GM21526 (cell line): ENCODE measurements around the gene RUNX3.

ENCODE experiments used
- ATAC-seq: cut with Tn5 transposase; IDR thresholded peaks from one replicate; pipeline ENCODE4 v1.9.1; 2021; ENCODE audit warnings: moderate library complexity; ENCODE audit not compliant: unreplicated experiment, low FRiP score

RUNX3 gene

DNA sequence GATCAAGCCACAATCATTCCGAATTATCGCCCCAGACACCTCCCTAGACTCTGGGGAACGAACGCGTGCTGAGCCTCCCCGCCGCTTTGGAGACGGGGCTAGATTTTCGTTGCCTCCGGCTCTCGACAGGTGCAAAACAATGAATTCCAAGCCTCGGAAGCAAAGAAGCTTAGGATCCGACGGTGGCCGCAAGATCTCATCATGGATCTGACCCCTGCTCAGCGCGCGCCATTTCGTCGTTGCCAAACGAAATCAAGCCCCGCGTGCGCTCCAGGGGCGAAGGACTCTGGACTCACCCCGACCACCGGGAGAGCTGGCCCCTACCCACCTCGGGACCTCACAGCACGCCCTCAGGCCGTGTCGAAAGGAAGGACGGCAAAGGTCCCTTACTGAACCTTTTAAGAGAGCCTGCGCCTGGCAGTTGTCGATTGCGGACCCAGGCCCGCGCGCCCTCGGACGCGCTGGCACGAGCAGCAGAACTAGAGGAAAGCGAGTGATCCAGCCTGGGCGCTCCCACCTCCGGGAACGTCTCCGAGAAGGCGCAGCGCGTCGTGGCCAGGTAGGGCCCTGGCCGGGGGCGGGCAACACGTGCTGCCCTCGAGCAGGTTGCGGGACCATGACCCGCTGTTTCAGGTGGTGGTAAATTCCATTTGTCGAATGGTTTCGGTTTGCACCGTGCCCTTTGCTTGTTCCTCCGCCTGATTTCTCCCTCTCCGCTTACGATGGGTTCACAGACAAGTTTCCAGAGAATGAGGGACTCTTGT, 1.6 kb upstream of the RUNX3 start:
- no peak for ATAC-seq

DNA sequence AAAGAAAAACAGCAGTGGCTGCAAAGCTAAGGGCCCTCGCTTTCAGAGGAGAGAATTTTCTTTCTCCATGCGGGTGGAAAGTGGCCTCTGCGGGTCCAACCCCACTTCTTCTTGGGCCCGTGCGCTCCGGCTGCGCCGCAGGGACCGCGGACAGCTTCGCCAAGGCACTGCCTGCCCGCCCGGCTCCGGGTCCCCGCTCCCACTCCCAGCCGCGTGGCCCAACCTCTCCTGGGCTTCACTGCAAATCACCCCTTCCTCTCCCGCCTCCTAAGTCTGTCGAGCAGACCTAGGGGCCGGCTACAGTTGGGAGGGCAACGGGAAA, 1.0 kb upstream of the RUNX3 start:
- no peak for ATAC-seq

- ATAC-seq: peak; percentile 5
Measured at GRCh38 chr1:24929398-24930259, 447 bp downstream of the RUNX3 start.

- ATAC-seq: no peak
Measured at GRCh38 chr1:24928689-24929397, 1.2 kb downstream of the RUNX3 start.

DNA sequence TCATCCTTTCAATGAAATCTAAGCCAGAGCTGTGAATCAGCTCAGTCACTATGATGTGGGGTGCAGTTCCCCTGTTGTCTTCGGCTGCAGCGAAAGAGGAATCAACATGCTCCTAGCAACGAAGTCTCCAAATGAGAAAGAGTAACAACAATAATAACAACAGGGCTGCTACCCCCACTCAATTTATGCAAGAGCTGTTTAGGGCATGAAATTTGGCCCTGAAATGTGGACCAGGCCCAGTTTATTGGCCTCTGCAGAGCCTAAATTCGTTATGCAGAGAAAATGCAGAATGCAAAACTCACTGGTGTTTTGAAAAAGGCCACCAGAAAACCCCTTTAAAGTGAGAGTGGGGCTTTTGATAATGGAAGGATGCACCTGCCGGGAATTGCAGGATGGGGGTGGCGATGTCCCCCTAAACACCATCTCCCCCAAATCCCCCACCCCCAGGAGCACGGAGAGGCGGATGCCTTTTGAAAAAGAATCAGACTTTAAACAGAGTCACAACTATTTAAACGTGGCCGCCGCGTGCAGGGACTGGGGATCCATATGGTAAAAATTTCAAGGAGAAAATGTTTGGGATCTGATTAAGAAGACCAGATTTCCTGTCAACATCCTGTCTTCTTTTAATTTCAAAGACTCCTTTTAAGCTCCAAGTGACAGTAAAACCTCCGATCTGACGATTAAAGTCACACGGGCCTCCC, 1.9 kb downstream of the RUNX3 start:
- no peak for ATAC-seq

- no peak for ATAC-seq
Measured at GRCh38 chr1:24927473-24927872, 2.6 kb downstream of the RUNX3 start.

GRCh38 chr1:24926563-24927249, 3.4 kb downstream of the RUNX3 start:
- ATAC-seq: no peak

GRCh38 chr1:24925963-24926362, 4.1 kb downstream of the RUNX3 start:
- no peak for ATAC-seq

- ATAC-seq: no peak
Measured at GRCh38 chr1:24925082-24925779, 4.8 kb downstream of the RUNX3 start.

GRCh38 chr1:24923485-24924113, 6.5 kb downstream of the RUNX3 start:
- no peak for ATAC-seq

DNA sequence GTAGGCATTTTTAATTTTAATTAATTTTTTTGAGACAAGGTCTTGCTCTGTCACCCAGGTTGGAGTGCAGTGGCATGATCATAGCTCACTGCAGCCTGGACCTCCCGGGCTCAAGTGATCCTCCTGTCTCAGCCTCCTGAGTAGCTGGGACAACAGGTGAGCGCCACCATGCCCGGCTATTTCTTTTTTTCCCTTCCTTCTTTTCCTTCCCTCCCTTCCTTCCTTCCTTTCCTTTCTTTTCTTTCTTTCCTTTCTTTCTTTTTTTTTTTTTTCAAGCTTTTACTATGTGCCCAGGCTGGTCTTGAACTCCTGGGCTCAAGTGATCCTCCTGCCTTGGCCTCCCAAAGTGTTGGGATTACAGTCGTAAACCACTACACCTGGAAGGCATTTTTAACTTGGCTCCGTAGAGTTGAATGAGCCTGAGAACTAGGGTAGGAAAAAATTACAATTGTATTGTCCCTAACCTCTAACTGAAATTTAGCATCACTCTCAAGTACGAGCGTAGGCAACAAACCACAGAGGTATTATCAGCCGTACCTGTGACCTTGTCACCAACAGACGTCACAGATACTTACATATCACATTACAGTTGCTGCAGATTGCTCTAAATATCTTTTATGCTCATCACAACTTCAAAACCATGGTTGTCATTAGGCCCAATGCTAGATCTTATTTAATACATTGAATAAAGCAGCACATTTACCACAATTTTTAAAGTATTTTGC, 8.0 kb downstream of the RUNX3 start:
- ATAC-seq: no peak

- no peak for ATAC-seq
Measured at GRCh38 chr1:24921412-24921811, 8.7 kb downstream of the RUNX3 start.

- no peak for ATAC-seq
Measured at GRCh38 chr1:24920533-24920925, 9.5 kb downstream of the RUNX3 start.

GRCh38 chr1:24919791-24920532, 10.1 kb downstream of the RUNX3 start:
- no peak for ATAC-seq

DNA sequence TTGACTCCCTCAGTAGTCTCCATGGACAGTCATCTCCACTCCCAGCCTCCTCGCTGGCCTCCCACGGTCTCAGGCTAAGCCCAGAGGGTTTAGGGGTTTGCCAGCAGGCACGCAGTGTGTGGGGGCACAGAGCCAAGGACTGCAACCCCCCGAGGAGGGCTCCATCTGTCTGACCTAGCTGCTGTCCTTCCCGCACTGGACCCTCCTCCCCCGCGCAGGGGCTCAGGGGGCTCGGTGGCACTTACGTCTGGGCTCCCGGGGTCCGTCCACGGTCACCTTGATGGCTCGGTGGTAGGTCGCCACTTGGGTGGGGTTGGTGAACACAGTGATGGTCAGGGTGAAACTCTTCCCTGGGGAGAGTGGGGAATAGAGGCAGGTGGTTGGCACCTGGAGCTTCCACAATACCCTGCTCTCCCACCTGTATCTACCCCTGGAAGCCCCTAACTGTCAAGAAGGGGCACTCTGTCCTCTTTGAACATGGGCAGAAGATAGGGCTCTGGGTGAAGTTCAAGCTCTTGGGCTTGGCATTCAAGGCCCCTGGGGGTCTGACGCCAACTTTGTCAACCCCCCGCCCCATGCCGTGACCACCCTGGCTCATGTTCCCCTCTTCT, 11.0 kb downstream of the RUNX3 start:
- no peak for ATAC-seq

DNA sequence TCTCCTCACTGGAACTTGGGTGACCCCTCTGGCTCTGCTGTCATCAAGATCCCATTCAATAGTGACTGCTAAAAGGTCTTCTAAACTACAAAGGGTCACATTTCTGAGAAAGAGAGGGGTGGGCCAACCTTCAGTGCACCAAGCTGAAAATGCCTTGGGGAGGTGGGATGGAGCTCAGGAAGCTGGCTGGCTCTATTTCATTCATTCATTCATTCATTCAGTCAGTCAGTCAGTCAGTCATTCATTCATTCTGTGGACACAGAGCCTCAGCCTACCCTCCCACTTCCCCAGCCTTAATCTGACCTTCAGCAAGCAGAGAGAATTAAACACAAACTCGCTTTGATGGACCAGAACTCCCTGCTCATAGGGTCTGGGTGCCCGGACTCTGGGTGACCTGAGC, 11.7 kb downstream of the RUNX3 start:
- ATAC-seq: no peak

- no peak for ATAC-seq
Measured at GRCh38 chr1:24917327-24918074, 12.6 kb downstream of the RUNX3 start.
